ENCODE measurements around the gene B4GALT5.

The B4GALT5 gene

GRCh38 chr20:49657118-49657901 lies 56.4 kb downstream of the B4GALT5 start:
- DNase-seq (ENCODE audit: low read depth in 2 of 2) = no peak

- DNase-seq (ENCODE audit: low read depth in 2 of 2) = no peak
Observed at GRCh38 chr20:49656304-49656703, 57.4 kb downstream of the B4GALT5 start.

GRCh38 chr20:49653925-49654434 lies 59.7 kb downstream of the B4GALT5 start:
- DNase-seq (ENCODE audit: low read depth in 2 of 2) = no peak

- no peak for DNase-seq (ENCODE audit: low read depth in 2 of 2)
Observed at GRCh38 chr20:49649672-49650071, 64.0 kb downstream of the B4GALT5 start.

GRCh38 chr20:49647550-49647949 lies 66.1 kb downstream of the B4GALT5 start:
- DNase-seq (ENCODE audit: low read depth in 2 of 2) = no peak

GRCh38 chr20:49646528-49646927 lies 67.2 kb downstream of the B4GALT5 start:
- no peak for DNase-seq (ENCODE audit: low read depth in 2 of 2)

GRCh38 chr20:49646126-49646525 lies 67.6 kb downstream of the B4GALT5 start:
- DNase-seq (ENCODE audit: low read depth in 2 of 2) = no peak

- DNase-seq (ENCODE audit: low read depth in 2 of 2) = no peak
Observed at GRCh38 chr20:49644980-49645565, 68.6 kb downstream of the B4GALT5 start.

GRCh38 chr20:49642816-49643215 lies 70.9 kb downstream of the B4GALT5 start:
- no peak for DNase-seq (ENCODE audit: low read depth in 2 of 2)

- DNase-seq (ENCODE audit: low read depth in 2 of 2) = no peak
Observed at GRCh38 chr20:49641683-49642656, 71.7 kb downstream of the B4GALT5 start.

GRCh38 chr20:49637046-49637637 lies 76.5 kb downstream of the B4GALT5 start:
- no peak for DNase-seq (ENCODE audit: low read depth in 2 of 2)

GRCh38 chr20:49636447-49636846 lies 77.2 kb downstream of the B4GALT5 start:
- no peak for DNase-seq (ENCODE audit: low read depth in 2 of 2)

GRCh38 chr20:49635866-49636265 lies 77.8 kb downstream of the B4GALT5 start:
- DNase-seq (ENCODE audit: low read depth in 2 of 2) = no peak

- no peak for DNase-seq (ENCODE audit: low read depth in 2 of 2)
Observed at GRCh38 chr20:49635166-49635565, 78.5 kb downstream of the B4GALT5 start.

- DNase-seq (ENCODE audit: low read depth in 2 of 2) = no peak
Observed at GRCh38 chr20:49634116-49634515, 79.6 kb downstream of the B4GALT5 start.

GRCh38 chr20:49633643-49634042 lies 80.0 kb downstream of the B4GALT5 start:
- no peak for DNase-seq (ENCODE audit: low read depth in 2 of 2)

GRCh38 chr20:49633023-49633422 lies 80.7 kb downstream of the B4GALT5 start:
- DNase-seq (ENCODE audit: low read depth in 2 of 2) = no peak

- no peak for DNase-seq (ENCODE audit: low read depth in 2 of 2)
Observed at GRCh38 chr20:49631856-49632418, 81.7 kb downstream of the B4GALT5 start.

- DNase-seq (ENCODE audit: low read depth in 2 of 2) = no peak
Observed at GRCh38 chr20:49631061-49631716, 82.5 kb downstream of the B4GALT5 start.

- DNase-seq (ENCODE audit: low read depth in 2 of 2) = no peak
Observed at GRCh38 chr20:49630396-49630951, 83.2 kb downstream of the B4GALT5 start.

All from stimulated activated CD4-positive, alpha-beta T cell treated with anti-CD3 and anti-CD28 coated beads, Interleukin-15, amount 100 ng/mL, for 48 hours (primary cell).